SK-N-SH (cell line): ENCODE results near the gene CAMK2N1.

ENCODE experiments used
- FOSL2 ChIP-seq: IDR thresholded peaks from 2 replicates; pipeline ENCODE4 v1.4.0; 2012; ENCODE audit warnings: low read depth, mild to moderate bottlenecking, moderate library complexity, borderline replicate concordance
- GATA2 ChIP-seq: sonication (generic); formaldehyde crosslinking; IDR thresholded peaks from 2 replicates; pipeline ENCODE4 v1.5.0; 2020; ENCODE audit warnings: mild to moderate bottlenecking, missing genetic modification reagents
- RFX5 ChIP-seq: IDR thresholded peaks from 2 replicates; pipeline ENCODE4 v1.6.1; 2012; ENCODE audit warnings: mild to moderate bottlenecking, improper control_type of control experiment, low read length
- SMC3 ChIP-seq: IDR thresholded peaks from 2 replicates; pipeline ENCODE4 v1.6.1; 2012; ENCODE audit warnings: low read depth, low read length, improper control_type of control experiment
- YY1 ChIP-seq: IDR thresholded peaks from 2 replicates; pipeline ENCODE4 v1.4.0; 2012; ENCODE audit warnings: low read depth, mild to moderate bottlenecking
- TF ChIP-seq, protein P1 (sequence below): IDR thresholded peaks from 2 replicates; pipeline ENCODE4 v1.4.0; 2012; ENCODE audit warnings: low read depth
- TF ChIP-seq, protein P2 (sequence below): fragments of 200-600 bp; sonication (generic); IDR thresholded peaks from 2 replicates; pipeline ENCODE4 v1.6.1; 2017; ENCODE audit warnings: antibody characterized with exemption, mild to moderate bottlenecking, moderate library complexity

DNA sequence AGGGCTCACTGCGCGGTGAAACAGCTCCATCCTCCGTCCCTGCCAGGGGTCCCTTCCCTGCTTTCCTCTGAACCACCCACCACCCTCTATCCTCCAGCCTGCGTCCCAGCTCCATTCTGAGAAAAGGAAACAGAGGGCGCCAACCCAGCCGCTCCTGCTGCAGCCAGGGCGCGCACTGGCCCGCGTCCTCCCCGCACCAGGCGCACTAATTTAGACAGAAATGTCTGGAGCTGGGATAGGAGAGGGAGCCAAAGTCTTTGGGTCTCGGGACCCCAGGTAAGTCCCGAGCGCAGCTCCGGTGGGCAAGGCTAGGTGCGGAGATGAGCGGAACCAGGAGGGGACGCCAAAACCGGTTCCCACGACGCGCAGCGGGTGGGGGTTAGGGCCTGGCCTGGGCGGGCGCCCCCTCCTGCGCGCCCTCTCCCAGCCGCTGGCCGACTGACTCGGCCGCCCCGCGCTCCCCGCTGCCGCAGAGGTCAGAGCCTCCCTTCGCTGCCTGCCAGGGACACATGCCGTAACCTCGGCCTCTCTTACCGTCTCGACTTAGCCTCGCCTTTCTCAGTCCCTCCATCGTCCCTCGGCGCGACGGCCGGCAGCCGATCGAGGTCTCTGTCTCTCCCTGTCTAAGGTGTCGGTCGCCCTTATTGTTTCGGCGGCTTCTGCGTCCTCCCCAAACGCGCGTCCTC lies 2.0 kb downstream of the CAMK2N1 start:
- TF ChIP-seq, protein P1, sequence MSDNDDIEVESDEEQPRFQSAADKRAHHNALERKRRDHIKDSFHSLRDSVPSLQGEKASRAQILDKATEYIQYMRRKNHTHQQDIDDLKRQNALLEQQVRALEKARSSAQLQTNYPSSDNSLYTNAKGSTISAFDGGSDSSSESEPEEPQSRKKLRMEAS = no peak
- TF ChIP-seq RFX5 (no peak), FOSL2 (no peak), SMC3 (peak; percentile 41; the same call in 1 of the 2 replicates), YY1 (no peak), GATA2 (CRISPR knock-in tag) (no peak)
- TF ChIP-seq, protein P2, sequence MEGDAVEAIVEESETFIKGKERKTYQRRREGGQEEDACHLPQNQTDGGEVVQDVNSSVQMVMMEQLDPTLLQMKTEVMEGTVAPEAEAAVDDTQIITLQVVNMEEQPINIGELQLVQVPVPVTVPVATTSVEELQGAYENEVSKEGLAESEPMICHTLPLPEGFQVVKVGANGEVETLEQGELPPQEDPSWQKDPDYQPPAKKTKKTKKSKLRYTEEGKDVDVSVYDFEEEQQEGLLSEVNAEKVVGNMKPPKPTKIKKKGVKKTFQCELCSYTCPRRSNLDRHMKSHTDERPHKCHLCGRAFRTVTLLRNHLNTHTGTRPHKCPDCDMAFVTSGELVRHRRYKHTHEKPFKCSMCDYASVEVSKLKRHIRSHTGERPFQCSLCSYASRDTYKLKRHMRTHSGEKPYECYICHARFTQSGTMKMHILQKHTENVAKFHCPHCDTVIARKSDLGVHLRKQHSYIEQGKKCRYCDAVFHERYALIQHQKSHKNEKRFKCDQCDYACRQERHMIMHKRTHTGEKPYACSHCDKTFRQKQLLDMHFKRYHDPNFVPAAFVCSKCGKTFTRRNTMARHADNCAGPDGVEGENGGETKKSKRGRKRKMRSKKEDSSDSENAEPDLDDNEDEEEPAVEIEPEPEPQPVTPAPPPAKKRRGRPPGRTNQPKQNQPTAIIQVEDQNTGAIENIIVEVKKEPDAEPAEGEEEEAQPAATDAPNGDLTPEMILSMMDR = peak; percentile 29; the same call in 1 of the 2 replicates
